Spinal cord (tissue), 10 donors: ENCODE measurements around the gene RFPL3. TPM values are rescaled to one million over a fixed set of nuclear protein-coding genes. Genes with fewer than 3 reads are reported as not detected.
"Not testable (repeated sequence)": the region's sequence is repeated elsewhere in the genome, so short reads cannot be mapped to it uniquely, and the experiment has no call there.

Experiments used
- DNase-seq, 6 donors: peaks; one replicate each; pipeline versions ENCODE4 v3.0.0 to v3.0.0-alpha.2; 2013 to 2015; ENCODE audit warnings: low spot score in 6 of 6, low read depth in 4 of 6
- H3K27ac ChIP-seq: one replicate; pipeline ENCODE4 v1.5.1; 2013; ENCODE audit warnings: low read depth, low read length, control low read depth
- H3K27me3 ChIP-seq: one replicate; pipeline ENCODE4 v1.6.1; 2013; ENCODE audit warnings: low read length; ENCODE audit not compliant: control insufficient read depth, insufficient read depth
- H3K36me3 ChIP-seq: one replicate; pipeline ENCODE4 v1.6.1; 2013; ENCODE audit warnings: low read length; ENCODE audit not compliant: control insufficient read depth, insufficient read depth
- H3K4me1 ChIP-seq: one replicate; pipeline ENCODE4 v1.6.1; 2013; ENCODE audit warnings: low read length; ENCODE audit not compliant: control insufficient read depth, insufficient read depth
- H3K4me3 ChIP-seq: one replicate; pipeline ENCODE4 v1.5.1; 2013; ENCODE audit warnings: low read depth, low read length, control low read depth
- H3K9me3 ChIP-seq: one replicate; pipeline ENCODE4 v1.6.1; 2013; ENCODE audit warnings: low read length; ENCODE audit not compliant: control insufficient read depth, insufficient read depth
- WGBS: methylation state at CpG from one replicate; pipeline ENCODE4 v1.1.5; 2013; ENCODE audit warnings: missing lambda C conversion rate; ENCODE audit not compliant: insufficient coverage; 5-methylcytosine and 5-hydroxymethylcytosine counted together
- long read RNA-seq, 4 donors: transcript quantifications; one replicate each; lab custom pipeline, GENCODE V29; 2026
- polyA plus RNA-seq, 2 donors: library from polyadenylated mRNA; unstranded; fragments of 120-200 nt; gene quantifications; one replicate each; pipeline ENCODE4 v1.2.1, GENCODE V29; 2013; ENCODE audit not compliant: insufficient read length in 2 of 2
- total RNA-seq, 2 donors: library from RNA; depleted of rRNA in 1 of 2; stranded (reverse); fragments of 120-200 nt in 1 of 2; fragments of >200 nt in 1 of 2; gene quantifications; one replicate each; pipeline versions ENCODE4 v1.2.3 to v1.2.4, GENCODE V29; 2013 to 2014
- donor health status: healthy.

RFPL3 gene
- total RNA-seq (not detected), polyA plus RNA-seq (under 1 TPM; 0.38 to 0.47 TPM)
- long read RNA-seq, donor 1: 0 reads
- long read RNA-seq, donor 2: 0 reads
- long read RNA-seq, donor 3: 0 reads
- long read RNA-seq, donor 4: 0 reads

- not testable (repeated sequence) for H3K27ac ChIP-seq, H3K4me3 ChIP-seq, DNase-seq, H3K4me1 ChIP-seq, H3K9me3 ChIP-seq, H3K27me3 ChIP-seq, H3K36me3 ChIP-seq
- WGBS: 67% methylated on average over 3 of the region's 9 CpGs
Measured at GRCh38 chr22:32357567-32357966, at the start of gene RFPL3. TSS of gene RFPL3 (plus strand) at chr22:32357867. CDS start at chr22:32358072, 205 bp downstream.

GRCh38 chr22:32308191-32308590, 49.5 kb upstream of the RFPL3 start:
- H3K27me3 ChIP-seq: no peaks in the 10 kb centered on the region
- 90% methylated on average over 7 of the region's 7 CpGs for WGBS
- no peak for DNase-seq

GRCh38 chr22:32308934-32309333, 48.7 kb upstream of the RFPL3 start:
- WGBS: 94% methylated on average over 2 of the region's 6 CpGs
- no peak overlapping the region for H3K27ac ChIP-seq
- H3K27me3 ChIP-seq: no peaks in the 10 kb centered on the region
- H3K4me1 ChIP-seq: no peaks in the 10 kb centered on the region
- no peak for DNase-seq
- no peaks in the 10 kb centered on the region for H3K36me3 ChIP-seq
- no peaks in the 10 kb centered on the region for H3K9me3 ChIP-seq
- no peak overlapping the region for H3K4me3 ChIP-seq

More at GRCh38 chr22:32308191-32308590, 49.5 kb upstream of the RFPL3 start:
- no peaks in the 10 kb centered on the region for H3K4me1 ChIP-seq
- H3K27ac ChIP-seq: no peak overlapping the region
- H3K4me3 ChIP-seq: no peak overlapping the region
- H3K36me3 ChIP-seq: no peaks in the 10 kb centered on the region
- H3K9me3 ChIP-seq: no peaks in the 10 kb centered on the region

GRCh38 chr22:32309585-32310251, 47.9 kb upstream of the RFPL3 start:
- H3K36me3 ChIP-seq: no peaks in the 10 kb centered on the region
- H3K4me3 ChIP-seq: no peak overlapping the region
- H3K27me3 ChIP-seq: no peaks in the 10 kb centered on the region
- 70% methylated on average over 4 of the region's 9 CpGs for WGBS
- no peak overlapping the region for H3K27ac ChIP-seq
- H3K4me1 ChIP-seq: no peaks in the 10 kb centered on the region
- DNase-seq: no peak
- no peaks in the 10 kb centered on the region for H3K9me3 ChIP-seq

- Histone ChIP-seq H3K36me3 (no peaks in the 10 kb centered on the region), H3K9me3 (no peaks in the 10 kb centered on the region), H3K27me3 (no peaks in the 10 kb centered on the region), H3K4me1 (no peaks in the 10 kb centered on the region), H3K27ac (no peak overlapping the region), H3K4me3 (no peak overlapping the region)
- no peak for DNase-seq
- WGBS: 93% methylated on average over 4 of the region's 5 CpGs
Measured at GRCh38 chr22:32310777-32311176, 46.9 kb upstream of the RFPL3 start.

GRCh38 chr22:32311551-32312071, 46.1 kb upstream of the RFPL3 start:
- no peaks in the 10 kb centered on the region for H3K4me1 ChIP-seq
- H3K4me3 ChIP-seq: no peak overlapping the region
- H3K9me3 ChIP-seq: no peaks in the 10 kb centered on the region
- DNase-seq: no peak
- no peak overlapping the region for H3K27ac ChIP-seq
- no peaks in the 10 kb centered on the region for H3K36me3 ChIP-seq
- 73% methylated on average over 9 of the region's 11 CpGs for WGBS
- no peaks in the 10 kb centered on the region for H3K27me3 ChIP-seq

GRCh38 chr22:32312748-32313147, 44.9 kb upstream of the RFPL3 start:
- no peak for DNase-seq
- H3K4me3 ChIP-seq: no peak overlapping the region
- WGBS: no CpG with 5 or more reads among the region's 4 CpGs
- H3K27ac ChIP-seq: no peak overlapping the region
- no peaks in the 10 kb centered on the region for H3K9me3 ChIP-seq
- H3K4me1 ChIP-seq: no peaks in the 10 kb centered on the region
- no peaks in the 10 kb centered on the region for H3K27me3 ChIP-seq
- H3K36me3 ChIP-seq: no peaks in the 10 kb centered on the region

- Histone ChIP-seq H3K4me3 (no peak overlapping the region), H3K27me3 (no peaks in the 10 kb centered on the region), H3K9me3 (no peaks in the 10 kb centered on the region), H3K27ac (no peak overlapping the region), H3K36me3 (no peaks in the 10 kb centered on the region), H3K4me1 (no peaks in the 10 kb centered on the region)
- DNase-seq: no peak
Measured at GRCh38 chr22:32313532-32313931, 44.1 kb upstream of the RFPL3 start.

GRCh38 chr22:32317524-32317923, 40.1 kb upstream of the RFPL3 start:
- no peaks in the 10 kb centered on the region for H3K9me3 ChIP-seq
- H3K27ac ChIP-seq: no peak overlapping the region
- no peaks in the 10 kb centered on the region for H3K36me3 ChIP-seq
- WGBS: no CpG with 5 or more reads among the region's 1 CpG
- H3K4me1 ChIP-seq: no peaks in the 10 kb centered on the region
- peaks cover 3% of the 10 kb centered on the region for H3K27me3 ChIP-seq
- H3K4me3 ChIP-seq: no peak overlapping the region
- no peak for DNase-seq

- H3K27ac ChIP-seq: no peak overlapping the region
- no peaks in the 10 kb centered on the region for H3K9me3 ChIP-seq
- peaks cover 3% of the 10 kb centered on the region for H3K27me3 ChIP-seq
- no peaks in the 10 kb centered on the region for H3K4me1 ChIP-seq
- no peak for DNase-seq
- no peak overlapping the region for H3K4me3 ChIP-seq
- no peaks in the 10 kb centered on the region for H3K36me3 ChIP-seq
- 60% methylated on average over 1 of the region's 1 CpG for WGBS
Measured at GRCh38 chr22:32318361-32318760, 39.3 kb upstream of the RFPL3 start.
